Heart left ventricle (tissue), 16 donors: ENCODE data around the gene ANKDD1A. TPM values are rescaled to one million over a fixed set of nuclear protein-coding genes. Genes with fewer than 3 reads are reported as not detected.

ENCODE experiments used
- ATAC-seq, 4 donors: fragments of 200-7000 bp; cut with Tn5 transposase; one replicate each; pipeline ENCODE4 v1.9.1; 2020 to 2022; ENCODE audit warnings: moderate library complexity in 4 of 4, mild to moderate bottlenecking in 3 of 4, moderate number of reproducible peaks in 1 of 4
- DNase-seq, 5 donors: peaks; one replicate each; pipeline ENCODE4 v3.0.0-alpha.2; 2020
- H3K27ac ChIP-seq, 12 donors: fragments of 200-600 bp; sonication (generic) in 4 of 12; one replicate each; pipeline versions ENCODE4 v1.5.0 to v1.8.0; 2016 to 2022; ENCODE audit warnings: mild to moderate bottlenecking in 2 of 12
- H3K27me3 ChIP-seq, 9 donors: fragments of 200-600 bp; sonication (generic) in 2 of 9; one replicate each; pipeline versions ENCODE4 v1.5.1 to v1.8.0; 2016 to 2022; ENCODE audit warnings: mild to moderate bottlenecking in 3 of 9
- H3K36me3 ChIP-seq, 9 donors: fragments of 200-600 bp; sonication (generic) in 2 of 9; one replicate each; pipeline versions ENCODE4 v1.5.0 to v1.8.0; 2018 to 2022; ENCODE audit warnings: mild to moderate bottlenecking in 2 of 9
- H3K4me1 ChIP-seq, 12 donors: fragments of 200-600 bp; sonication (generic) in 4 of 12; one replicate each; pipeline versions ENCODE4 v1.5.0 to v1.8.0; 2016 to 2022; ENCODE audit warnings: mild to moderate bottlenecking in 3 of 12
- H3K4me3 ChIP-seq, 12 donors: fragments of 200-600 bp; sonication (generic) in 4 of 12; one replicate each; pipeline versions ENCODE4 v1.5.0 to v1.8.0; 2017 to 2022; ENCODE audit warnings: mild to moderate bottlenecking in 9 of 12, moderate library complexity in 4 of 12
- H3K9me3 ChIP-seq, 12 donors: fragments of 200-600 bp; sonication (generic) in 4 of 12; one replicate each; pipeline versions ENCODE4 v1.5.0 to v1.8.0; 2016 to 2022; ENCODE audit warnings: mild to moderate bottlenecking in 1 of 12
- CTCF ChIP-seq, 12 donors: fragments of 200-600 bp; sonication (generic) in 4 of 12; IDR thresholded peaks; one replicate each; pipeline versions ENCODE4 v1.5.0 to v1.8.0; 2018 to 2022; ENCODE audit warnings: antibody characterized with exemption in 12 of 12, mild to moderate bottlenecking in 5 of 12
- POLR2A ChIP-seq, 2 donors: fragments of 450-650 bp; IDR thresholded peaks; one replicate each; pipeline ENCODE4 v1.6.1; 2017; ENCODE audit warnings: antibody characterized with exemption in 2 of 2, mild to moderate bottlenecking in 2 of 2, moderate library complexity in 2 of 2
- WGBS, 4 donors: extraction: QIAGEN DNeasy Blood & Tissue Kit in 2 of 4; methylation state at CpG; one replicate each; pipeline versions ENCODE4 v1.1.5 to v1.1.7; 2013 to 2018; 5-methylcytosine and 5-hydroxymethylcytosine counted together
- intact Hi-C, 10 donors: fragments of 100-400 bp; cut with DNase I; formaldehyde crosslinking; loops; one replicate each; pipeline versions ENCODE4 v1.11.1 to v1.14.2; 2022
- polyA plus RNA-seq, 2 donors: library from polyadenylated mRNA; stranded (reverse); fragments of 200-250 nt; gene quantifications; one replicate each; pipeline ENCODE4 v1.2.3, GENCODE V29; 2013
- total RNA-seq, 9 donors: library from RNA; depleted of rRNA in 2 of 9; stranded (reverse); fragments of >200 nt in 2 of 9; fragmentation: NEBNext Ultra II Directional in 3 of 9; extraction: Animal tissue kit (Norgen Biotek cat#: 25700) in 3 of 9; gene quantifications; one replicate each; pipeline versions ENCODE4 v1.1.0 to v1.2.4, GENCODE V29; 2016 to 2023
- donor health status: ischemic (EF 13 %, LVEDD 7.1; RV severe dilation, severe dysfunction).
- donor health status: healthy with polysubstance abuse.
- donor health status: DM: no; HTN: yes; CAD: no.
- donor health status: DM: no; HTN: no; CAD: no.
- donor health status: ischemic (EF 25% LVEDD 6.9; RV normal size, moderate dysfunction).
- donor health status: ischemic (EF 25% LVEDD 5.7; RV mildly dilated, moderate dysfunction).
- donor health status: healthy.
- donor health status: DM: yes; HTN: yes; CAD: no.
- donor health status: ischemic (EF 35%, LVEDD 5.7; RV mildly dilated, moderate dysfunction).
- donor health status: nonischemic (EF 11% LVEDD 7.7; RV severe dilation, severe dysfunction).
- donor health status: DM: yes; HTN: yes; CAD: no.
- donor health status: PGD.
- donor health status: ischemic (EF 29% LVEDD 5.4; RV normal size, mild dysfunction).
- donor health status: nonischemic (EF 23%, LVEDD 6.1; RV moderate dilation, normal function).

The ANKDD1A gene
- total and polyA plus RNA-seq, 11 donors, result 0.42 to 3.4 (median 1.1) TPM

DNA sequence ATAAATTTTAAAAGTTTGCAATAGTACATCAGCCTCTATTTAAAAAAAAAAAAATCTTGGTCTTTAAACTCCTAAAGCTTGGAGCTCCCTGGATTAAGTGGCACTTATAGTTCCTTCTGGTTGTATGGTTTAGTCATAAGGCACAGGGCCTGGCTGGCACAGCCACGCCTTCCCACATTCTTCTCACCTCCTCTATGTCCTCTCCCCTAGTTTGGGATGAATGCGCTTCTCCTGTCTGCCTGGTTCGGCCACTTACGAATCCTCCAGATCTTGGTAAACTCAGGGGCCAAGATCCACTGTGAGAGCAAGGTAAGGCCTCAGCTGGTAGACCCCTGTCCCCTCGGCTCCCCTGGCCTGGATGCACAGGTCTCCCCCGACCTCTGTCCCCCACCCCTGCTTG is 10.0 kb downstream of the ANKDD1A start:
- DNase-seq (no peak), ATAC-seq (no peak)
- Histone ChIP-seq H3K27ac (no peak overlapping the region), H3K36me3 (no peaks in the 10 kb centered on the region), H3K4me3 (no peak overlapping the region), H3K27me3 (no peaks in the 10 kb centered on the region), H3K4me1 (peaks cover 0 to 8% (median 0%) of the 10 kb centered on the region in 12 donors), H3K9me3 (peaks cover 0 to 5% (median 0%) of the 10 kb centered on the region in 12 donors)
- intact Hi-C loops, result no loop called here
- WGBS, 4 donors, result 88 to 97% (median 90%) methylated on average over 6 of the region's 6 CpGs
- no peak for TF ChIP-seq POLR2A (IDR thresholded peaks at IDR 0.05)
- TF ChIP-seq CTCF (IDR thresholded peaks at IDR 0.05), result no peak

- no peak overlapping the region for H3K4me3 ChIP-seq
- no peak for ATAC-seq
- peaks cover 0 to 8% (median 0%) of the 10 kb centered on the region in 12 donors for H3K4me1 ChIP-seq
- TF ChIP-seq POLR2A (IDR thresholded peaks at IDR 0.05) (no peak), CTCF (IDR thresholded peaks at IDR 0.05) (no peak)
- no peak overlapping the region for H3K27ac ChIP-seq
- no peak for DNase-seq
- peaks cover 0 to 5% (median 0%) of the 10 kb centered on the region in 12 donors for H3K9me3 ChIP-seq
- intact Hi-C loops, result no loop called here
- no peaks in the 10 kb centered on the region for H3K36me3 ChIP-seq
- 96 to 98% (median 98%) methylated on average over 2 of the region's 2 CpGs for WGBS, 4 donors
- no peaks in the 10 kb centered on the region for H3K27me3 ChIP-seq
Measured at GRCh38 chr15:64923546-64923945, 11.8 kb downstream of the ANKDD1A start.

DNA sequence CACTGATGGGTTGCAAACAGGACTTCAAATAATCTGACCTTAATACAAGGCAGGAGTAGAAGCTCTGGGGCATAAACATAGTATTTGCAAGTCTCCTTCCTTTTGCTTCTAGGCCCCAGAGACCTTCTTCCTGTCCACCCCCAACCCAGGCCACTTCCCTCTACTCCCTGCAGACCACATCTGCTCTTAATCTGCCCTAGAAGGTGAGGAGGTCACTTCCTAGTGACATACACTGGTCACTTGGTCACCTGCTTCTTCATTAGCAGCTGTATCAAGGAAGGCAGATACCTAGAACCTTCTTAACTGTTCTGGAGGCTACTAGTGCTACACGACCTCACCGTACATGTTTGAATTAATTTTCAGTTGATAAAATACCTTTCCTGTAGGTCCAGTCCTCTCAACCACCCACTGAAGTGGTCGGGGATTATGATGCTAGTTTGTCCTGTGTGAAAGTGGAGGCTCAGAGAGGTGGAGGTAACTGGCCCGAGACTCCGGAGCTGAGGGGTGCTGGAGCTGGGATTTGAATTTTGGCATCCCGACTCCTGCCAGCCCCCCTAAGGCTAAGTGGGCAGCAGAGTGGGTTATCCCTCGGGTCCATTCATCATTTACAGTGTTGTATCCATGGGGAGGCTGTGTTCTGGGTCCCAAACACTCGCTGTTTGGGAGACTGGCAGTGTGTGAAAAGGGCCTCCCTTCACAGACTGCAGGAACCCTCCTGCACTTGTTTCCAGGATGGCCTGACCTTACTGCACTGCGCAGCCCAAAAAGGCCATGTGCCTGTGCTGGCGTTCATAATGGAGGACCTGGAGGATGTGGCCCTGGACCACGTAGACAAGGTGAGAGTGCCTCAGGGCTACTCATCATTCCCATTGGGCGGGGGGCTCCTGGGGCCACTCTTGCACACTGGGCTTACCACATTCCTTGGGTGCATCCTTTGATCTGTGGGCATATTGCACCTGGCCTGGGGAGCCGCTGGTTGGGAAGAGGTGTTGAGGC is 13.9 kb downstream of the ANKDD1A start:
- ATAC-seq, result no peak
- Histone ChIP-seq H3K36me3 (no peaks in the 10 kb centered on the region), H3K27me3 (no peaks in the 10 kb centered on the region), H3K27ac (no peak overlapping the region), H3K4me1 (peaks cover 0 to 10% (median 0%) of the 10 kb centered on the region in 12 donors), H3K9me3 (peaks cover 0 to 5% (median 0%) of the 10 kb centered on the region in 12 donors), H3K4me3 (no peak overlapping the region)
- TF ChIP-seq POLR2A (IDR thresholded peaks at IDR 0.05) (no peak), CTCF (IDR thresholded peaks at IDR 0.05) (no peak)
- intact Hi-C loops, result no loop called here
- no peak for DNase-seq
- WGBS, 4 donors, result 92 to 96% (median 93%) methylated on average over 11 to 13 of the region's 13 CpGs

- ATAC-seq, result no peak
- no peak overlapping the region for H3K27ac ChIP-seq
- TF ChIP-seq POLR2A (IDR thresholded peaks at IDR 0.05), result no peak
- TF ChIP-seq CTCF (IDR thresholded peaks at IDR 0.05), result no peak
- H3K9me3 ChIP-seq, result peaks cover 0 to 5% (median 0%) of the 10 kb centered on the region in 12 donors
- no peak overlapping the region for H3K4me3 ChIP-seq
- peaks cover 0 to 3% (median 0%) of the 10 kb centered on the region in 9 donors for H3K36me3 ChIP-seq
- H3K4me1 ChIP-seq, result peaks cover 0 to 10% (median 0%) of the 10 kb centered on the region in 12 donors
- no peak for DNase-seq
- intact Hi-C loops, result no loop called here
- WGBS, 4 donors, result 89 to 94% (median 92%) methylated on average over 7 to 8 of the region's 8 CpGs
- no peaks in the 10 kb centered on the region for H3K27me3 ChIP-seq
Measured at GRCh38 chr15:64926661-64927060, 15.0 kb downstream of the ANKDD1A start.
